GM12864 (cell line): ENCODE data around the gene IMPG2.

ENCODE experiments used
- DNase-seq: peaks from one replicate; pipeline ENCODE4 v3.0.0-alpha.2; 2011; ENCODE audit warnings: low read depth
- H3K4me3 ChIP-seq: 2 replicates; pipeline ENCODE4 v1.5.1; 2011; ENCODE audit warnings: mild to moderate bottlenecking, low read depth, low read length, control low read depth
- TF ChIP-seq, protein P1 (sequence below): IDR thresholded peaks from 2 replicates; pipeline ENCODE4 v1.5.1; 2011; ENCODE audit warnings: low read depth, mild to moderate bottlenecking, moderate library complexity, low read length, control low read depth, inconsistent platforms; ENCODE audit errors: missing control alignments

IMPG2 gene

DNA sequence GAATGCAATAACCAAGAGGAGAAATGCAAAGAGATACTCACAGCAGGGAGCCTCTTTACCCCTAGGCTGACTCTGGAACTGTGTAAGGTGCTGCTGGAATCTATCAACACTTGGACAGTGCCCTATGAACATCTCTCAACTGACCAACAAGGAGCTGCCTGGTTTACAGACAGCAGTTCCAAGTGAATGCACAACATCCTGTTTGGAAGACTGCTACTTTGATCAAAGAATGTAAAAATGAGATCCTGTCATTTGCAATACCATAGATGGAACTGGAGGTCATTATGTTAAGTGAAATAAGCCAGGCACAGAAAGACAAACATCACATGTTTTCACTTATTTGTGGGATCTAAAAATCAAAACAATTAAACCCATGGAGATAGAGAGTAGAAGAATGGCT lies 136.3 kb downstream of the IMPG2 start:
- H3K4me3 ChIP-seq: no peak overlapping the region
- DNase-seq: no peak
- TF ChIP-seq, protein P1, sequence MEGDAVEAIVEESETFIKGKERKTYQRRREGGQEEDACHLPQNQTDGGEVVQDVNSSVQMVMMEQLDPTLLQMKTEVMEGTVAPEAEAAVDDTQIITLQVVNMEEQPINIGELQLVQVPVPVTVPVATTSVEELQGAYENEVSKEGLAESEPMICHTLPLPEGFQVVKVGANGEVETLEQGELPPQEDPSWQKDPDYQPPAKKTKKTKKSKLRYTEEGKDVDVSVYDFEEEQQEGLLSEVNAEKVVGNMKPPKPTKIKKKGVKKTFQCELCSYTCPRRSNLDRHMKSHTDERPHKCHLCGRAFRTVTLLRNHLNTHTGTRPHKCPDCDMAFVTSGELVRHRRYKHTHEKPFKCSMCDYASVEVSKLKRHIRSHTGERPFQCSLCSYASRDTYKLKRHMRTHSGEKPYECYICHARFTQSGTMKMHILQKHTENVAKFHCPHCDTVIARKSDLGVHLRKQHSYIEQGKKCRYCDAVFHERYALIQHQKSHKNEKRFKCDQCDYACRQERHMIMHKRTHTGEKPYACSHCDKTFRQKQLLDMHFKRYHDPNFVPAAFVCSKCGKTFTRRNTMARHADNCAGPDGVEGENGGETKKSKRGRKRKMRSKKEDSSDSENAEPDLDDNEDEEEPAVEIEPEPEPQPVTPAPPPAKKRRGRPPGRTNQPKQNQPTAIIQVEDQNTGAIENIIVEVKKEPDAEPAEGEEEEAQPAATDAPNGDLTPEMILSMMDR: no peak

DNA sequence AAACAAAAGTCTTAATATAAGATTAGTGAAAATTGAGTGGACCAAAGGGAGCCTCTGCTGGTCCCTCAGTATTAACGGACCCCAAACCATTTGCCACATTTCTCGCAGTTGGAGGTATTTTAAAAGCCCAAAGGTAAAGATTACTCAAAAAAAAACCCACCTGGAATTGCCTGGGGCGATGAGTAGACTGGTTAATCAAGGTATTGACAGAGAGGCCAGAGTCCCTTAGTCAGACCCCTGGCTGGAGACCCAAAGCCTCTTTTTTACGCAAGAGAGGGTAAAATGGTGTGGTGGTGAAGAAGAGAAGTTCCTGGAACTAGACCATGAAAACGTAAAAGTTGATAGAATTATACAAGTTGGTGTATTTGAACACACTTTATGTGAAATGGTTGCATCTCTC lies 137.2 kb downstream of the IMPG2 start:
- TF ChIP-seq, protein P1: no peak
- no peak for DNase-seq

DNA sequence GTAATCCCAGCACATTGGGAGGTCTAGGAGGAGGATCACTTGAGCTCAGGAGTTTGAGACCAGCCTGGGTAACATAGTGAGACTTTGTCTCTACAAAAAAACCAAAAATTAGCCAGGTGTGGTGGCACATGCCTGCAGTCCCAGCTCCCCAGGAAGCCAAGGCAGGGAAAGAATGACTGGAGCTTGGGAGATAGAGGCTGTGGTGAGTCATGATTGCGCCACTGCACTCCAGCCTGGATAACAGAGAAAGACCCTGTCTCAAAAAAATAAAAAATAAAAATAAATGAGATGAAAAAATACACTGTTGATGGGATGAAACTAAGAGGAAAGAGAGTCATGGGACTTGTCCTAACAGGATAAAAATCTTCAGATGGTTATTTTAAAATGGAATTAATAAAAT lies 137.6 kb downstream of the IMPG2 start:
- DNase-seq: no peak
- TF ChIP-seq, protein P1: no peak
- H3K4me3 ChIP-seq: no peak overlapping the region

More for the DNA sequence above, 137.2 kb downstream of the IMPG2 start:
- no peak overlapping the region for H3K4me3 ChIP-seq

DNA sequence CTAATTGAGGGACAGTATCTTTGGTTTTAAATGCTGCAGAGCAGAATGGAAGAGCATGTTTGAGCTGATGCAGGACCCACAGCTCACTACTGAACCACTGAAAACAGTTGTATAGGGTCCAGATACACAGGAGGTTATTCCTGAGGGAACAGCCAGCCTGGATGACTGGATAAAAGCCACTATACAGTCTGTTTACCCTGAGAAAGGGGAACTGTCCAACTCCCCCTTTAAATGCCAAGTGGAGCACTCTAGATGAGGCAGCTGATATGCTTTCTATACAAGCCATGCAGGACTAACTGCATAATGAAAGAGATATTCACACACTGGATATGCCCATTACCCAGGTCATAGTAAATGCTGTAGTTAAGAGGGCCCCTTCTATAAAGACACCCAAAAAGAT lies 138.6 kb downstream of the IMPG2 start:
- TF ChIP-seq, protein P1: no peak
- no peak overlapping the region for H3K4me3 ChIP-seq
- DNase-seq: no peak

DNA sequence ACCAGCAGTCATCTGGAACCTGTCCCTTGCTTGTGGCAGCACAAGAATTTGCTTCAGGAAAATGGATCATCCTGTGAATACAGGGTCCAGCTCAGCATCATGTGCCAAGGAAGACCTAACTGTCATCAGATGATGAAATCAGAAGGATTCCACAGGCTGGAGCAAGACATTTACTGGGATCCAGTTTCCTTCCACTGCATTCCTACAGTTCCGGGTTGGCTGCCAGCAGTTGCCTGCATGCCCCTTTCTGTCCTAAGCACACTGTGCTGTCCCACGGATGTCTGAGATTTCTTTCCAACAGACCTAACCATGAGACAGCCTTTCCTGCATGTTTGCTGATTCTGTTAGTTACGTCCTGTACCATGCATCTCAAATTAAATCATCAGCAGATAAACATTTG lies 140.7 kb downstream of the IMPG2 start:
- no peak for DNase-seq
- TF ChIP-seq, protein P1: no peak
- no peak overlapping the region for H3K4me3 ChIP-seq

DNA sequence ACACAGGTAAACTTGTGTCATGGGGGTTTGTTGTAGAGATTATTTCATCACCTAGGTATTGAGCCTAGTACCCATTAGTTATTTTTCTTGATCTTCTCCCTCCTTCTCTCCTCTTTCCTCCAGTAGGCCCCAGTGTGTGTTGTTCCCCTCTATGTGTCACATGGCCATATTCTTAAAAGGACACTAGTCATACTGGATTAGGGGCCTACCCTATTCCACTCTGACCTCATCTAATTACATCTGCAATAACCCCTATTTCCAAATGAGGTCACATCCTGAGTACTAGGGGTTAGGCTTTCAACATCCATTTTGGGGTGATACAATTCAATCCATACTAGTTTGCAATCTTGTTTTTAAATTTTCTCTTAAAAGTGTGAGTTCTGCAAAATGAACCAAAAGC lies 142.8 kb downstream of the IMPG2 start:
- TF ChIP-seq, protein P1: no peak
- no peak overlapping the region for H3K4me3 ChIP-seq
- DNase-seq: no peak
